Keratinocyte (primary cell): Measurements from ENCODE around the gene PDE4C.

ENCODE experiments used
- CTCF ChIP-seq, 3 experiments: IDR thresholded peaks in 1 of 3; conservative IDR thresholded peaks in 1 of 3; optimal IDR thresholded peaks in 1 of 3; 2 replicates in 2 of 3; 3 replicates in 1 of 3; pipeline versions ENCODE3 to v1.5.1; 2011; ENCODE audit warnings: low read length in 3 of 3, mild to moderate bottlenecking in 3 of 3, moderate library complexity in 2 of 3, control low read depth in 1 of 3, inconsistent platforms in 1 of 3; ENCODE audit not compliant: insufficient read depth in 2 of 3; ENCODE audit errors: extremely low read depth in 1 of 3
- EZH2 ChIP-seq: IDR thresholded peaks from one replicate; pipeline ENCODE4 v1.6.1; 2012; ENCODE audit warnings: inconsistent platforms, mild to moderate bottlenecking, low read length, moderate library complexity

GRCh38 chr19:18229915-18230314 lies 3.7 kb upstream of the PDE4C start:
- TF ChIP-seq CTCF (optimal IDR thresholded peaks at IDR 0.05 in 1 of 3, IDR thresholded peaks at IDR 0.05 in 1 of 3, conservative IDR thresholded peaks at IDR 0.05 in 1 of 3; ENCODE audit: extremely low read depth in 1 of 3, insufficient read depth in 2 of 3, low read length in 3 of 3) (no peak), EZH2 (no peak)
